Measurements from ENCODE around the gene SCN1A.

Gene SCN1A

DNA sequence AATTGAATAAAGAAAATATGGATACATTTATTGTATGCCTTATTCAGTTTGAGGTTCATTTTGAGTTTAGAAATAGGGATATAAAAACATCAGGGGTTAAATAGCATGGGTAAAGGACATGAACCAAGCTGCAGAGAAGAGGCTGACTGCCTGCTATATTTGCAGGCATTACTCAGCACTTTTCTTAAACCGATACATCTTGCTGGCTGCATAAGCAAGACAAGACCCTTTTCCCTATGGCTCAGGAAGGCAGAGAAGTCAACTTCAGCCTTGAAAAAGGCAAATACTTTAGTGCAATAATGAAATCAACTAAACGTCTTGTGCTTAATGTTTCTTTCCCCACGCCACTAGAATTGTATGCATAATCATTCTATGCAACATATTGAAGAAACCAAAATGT is 36.4 kb downstream of the SCN1A start:
- no peak for DNase-seq (ENCODE audit: low spot score)
- H3K27ac ChIP-seq: no peak overlapping the region
- TF ChIP-seq, protein P1, sequence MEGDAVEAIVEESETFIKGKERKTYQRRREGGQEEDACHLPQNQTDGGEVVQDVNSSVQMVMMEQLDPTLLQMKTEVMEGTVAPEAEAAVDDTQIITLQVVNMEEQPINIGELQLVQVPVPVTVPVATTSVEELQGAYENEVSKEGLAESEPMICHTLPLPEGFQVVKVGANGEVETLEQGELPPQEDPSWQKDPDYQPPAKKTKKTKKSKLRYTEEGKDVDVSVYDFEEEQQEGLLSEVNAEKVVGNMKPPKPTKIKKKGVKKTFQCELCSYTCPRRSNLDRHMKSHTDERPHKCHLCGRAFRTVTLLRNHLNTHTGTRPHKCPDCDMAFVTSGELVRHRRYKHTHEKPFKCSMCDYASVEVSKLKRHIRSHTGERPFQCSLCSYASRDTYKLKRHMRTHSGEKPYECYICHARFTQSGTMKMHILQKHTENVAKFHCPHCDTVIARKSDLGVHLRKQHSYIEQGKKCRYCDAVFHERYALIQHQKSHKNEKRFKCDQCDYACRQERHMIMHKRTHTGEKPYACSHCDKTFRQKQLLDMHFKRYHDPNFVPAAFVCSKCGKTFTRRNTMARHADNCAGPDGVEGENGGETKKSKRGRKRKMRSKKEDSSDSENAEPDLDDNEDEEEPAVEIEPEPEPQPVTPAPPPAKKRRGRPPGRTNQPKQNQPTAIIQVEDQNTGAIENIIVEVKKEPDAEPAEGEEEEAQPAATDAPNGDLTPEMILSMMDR (conservative IDR thresholded peaks at IDR 0.05; ENCODE audit: low read depth): no peak
- CTCF ChIA-PET: no interaction called here
- POLR2A ChIA-PET (ENCODE audit: low non-redundant PET): no interaction called here

DNA sequence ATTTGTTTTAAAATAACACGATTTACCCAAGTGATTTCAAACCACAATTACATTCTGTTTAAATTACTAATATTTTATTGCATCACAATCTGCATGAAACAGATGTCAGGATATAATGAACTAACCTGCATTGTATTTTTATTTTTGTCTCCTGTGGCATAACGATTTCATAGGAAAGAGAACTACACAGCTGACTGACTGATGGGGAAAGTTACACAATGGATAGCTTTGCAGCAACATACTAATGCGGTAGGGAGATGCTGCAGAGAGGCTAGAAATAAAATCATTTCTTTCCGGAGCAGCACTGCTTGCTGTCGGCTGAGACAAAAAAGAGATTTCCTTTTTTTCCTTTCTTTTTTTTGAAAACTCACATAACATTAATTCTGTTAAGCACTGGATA is 36.9 kb downstream of the SCN1A start:
- ChIA-PET POLR2A (ENCODE audit: low non-redundant PET) (no interaction called here), CTCF (no interaction called here)
- no peak overlapping the region for H3K27ac ChIP-seq
- DNase-seq (ENCODE audit: low spot score): no peak
- TF ChIP-seq, protein P1 (conservative IDR thresholded peaks at IDR 0.05; ENCODE audit: low read depth): no peak

DNA sequence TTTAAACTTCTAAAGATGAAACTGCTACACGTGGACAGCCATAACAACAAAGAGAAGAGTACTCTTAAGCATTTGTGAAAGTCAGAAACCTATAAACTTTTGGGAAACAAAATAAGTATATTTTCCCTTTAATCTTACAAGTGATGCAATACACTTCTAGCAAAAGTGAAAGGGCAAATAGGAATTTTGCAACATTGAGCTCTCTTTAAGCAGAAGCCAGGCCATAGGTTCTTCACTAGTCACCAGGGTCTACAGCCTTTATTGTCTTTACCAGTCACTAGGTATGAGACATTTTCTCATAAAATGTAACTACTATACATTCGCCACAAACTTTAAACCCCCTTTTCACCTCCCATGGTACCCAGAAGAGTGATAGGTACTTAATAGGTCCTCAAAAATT is 37.5 kb downstream of the SCN1A start:
- no peak overlapping the region for H3K27ac ChIP-seq
- TF ChIP-seq, protein P1 (conservative IDR thresholded peaks at IDR 0.05; ENCODE audit: low read depth): no peak
- DNase-seq (ENCODE audit: low spot score): no peak
- ChIA-PET POLR2A (ENCODE audit: low non-redundant PET) (no interaction called here), CTCF (interaction anchor here (0.6 kb wide), 1 partner anchor 32 kb away, joined by 4 read pairs; no protein-coding TSS in a partner anchor)

DNA sequence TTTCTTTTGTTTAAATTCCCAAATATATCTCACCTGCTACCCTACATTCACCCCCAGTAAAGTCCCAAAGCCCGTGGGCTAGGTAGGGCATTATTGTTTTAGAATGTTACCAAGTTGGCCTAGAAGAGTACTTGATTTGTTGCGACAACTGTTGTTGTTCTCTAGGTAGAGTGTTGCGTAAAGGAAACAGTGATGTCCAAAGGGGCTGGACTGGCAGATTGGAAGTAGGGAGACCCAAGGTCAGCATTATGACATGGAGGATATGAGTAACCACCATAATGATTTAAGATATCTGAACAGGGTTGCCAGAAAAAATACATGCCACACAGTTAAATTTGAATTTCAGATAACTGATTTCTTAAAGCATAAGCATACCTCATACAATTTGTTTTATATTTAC is 39.2 kb downstream of the SCN1A start:
- ChIA-PET POLR2A (ENCODE audit: low non-redundant PET) (no interaction called here), CTCF (no interaction called here)
- no peak for DNase-seq (ENCODE audit: low spot score)
- TF ChIP-seq, protein P1 (conservative IDR thresholded peaks at IDR 0.05; ENCODE audit: low read depth): no peak
- no peak overlapping the region for H3K27ac ChIP-seq

DNA sequence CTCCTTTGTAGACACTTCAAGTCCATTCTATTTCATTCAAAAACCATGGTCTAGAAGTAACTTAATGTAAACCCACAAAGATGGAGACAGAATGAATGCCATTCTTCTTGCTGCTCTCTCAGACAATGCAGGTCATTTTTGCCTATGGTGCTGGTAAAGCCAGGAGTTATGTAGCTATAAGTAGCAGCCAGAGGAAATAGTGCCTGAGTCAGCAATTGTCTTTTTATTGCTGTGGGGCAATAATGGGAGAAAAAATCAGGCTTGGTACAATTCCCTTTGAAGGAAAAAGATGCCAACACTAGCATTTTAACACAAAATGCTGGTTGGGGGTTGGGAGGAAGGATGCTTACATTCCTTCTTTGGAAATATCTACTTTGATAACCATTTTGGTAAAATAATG is 43.5 kb downstream of the SCN1A start:
- ChIA-PET POLR2A (ENCODE audit: low non-redundant PET) (no interaction called here), CTCF (no interaction called here)
- TF ChIP-seq, protein P1 (conservative IDR thresholded peaks at IDR 0.05; ENCODE audit: low read depth): no peak
- no peak overlapping the region for H3K27ac ChIP-seq
- no peak for DNase-seq (ENCODE audit: low spot score)

DNA sequence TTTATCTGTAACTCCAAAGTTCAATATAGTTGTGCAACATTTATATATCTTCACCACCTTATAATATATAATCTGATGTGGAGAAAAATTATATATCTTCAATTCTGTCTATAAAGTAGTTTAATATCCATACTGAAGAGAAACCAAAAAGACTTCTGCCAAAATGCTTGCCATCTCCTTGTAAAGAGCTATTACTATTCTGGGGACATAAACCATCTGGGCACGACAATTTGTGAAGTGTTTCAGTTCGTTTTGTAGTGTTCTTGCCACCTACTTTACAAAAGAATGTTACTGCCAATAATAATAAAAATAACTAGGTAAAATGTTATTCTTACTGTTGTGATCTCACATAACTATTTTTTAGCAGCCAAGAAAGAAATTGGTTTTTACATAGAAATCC is 45.1 kb downstream of the SCN1A start:
- no peak overlapping the region for H3K27ac ChIP-seq
- POLR2A ChIA-PET (ENCODE audit: low non-redundant PET): no interaction called here
- no peak for DNase-seq (ENCODE audit: low spot score)
- CTCF ChIA-PET: no interaction called here
- TF ChIP-seq, protein P1 (conservative IDR thresholded peaks at IDR 0.05; ENCODE audit: low read depth): no peak

DNA sequence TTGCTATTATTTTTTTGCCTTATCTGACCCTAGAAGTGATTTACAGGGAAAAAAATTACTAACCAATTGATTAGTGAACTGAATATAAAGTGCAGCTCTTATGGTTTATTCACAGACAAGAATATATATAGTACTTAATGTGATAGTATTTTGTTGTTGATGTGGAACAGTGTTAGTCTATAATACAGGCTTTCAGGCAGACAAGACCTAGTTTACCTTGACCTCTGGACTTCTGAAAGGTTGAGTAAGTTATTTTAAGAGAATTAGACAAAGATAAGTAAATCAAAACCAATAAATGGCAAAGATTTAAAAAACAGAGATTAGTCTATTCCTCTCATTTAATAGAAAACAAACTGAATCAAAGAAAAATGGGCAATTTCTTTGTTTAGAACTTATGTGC is 46.0 kb downstream of the SCN1A start:
- POLR2A ChIA-PET (ENCODE audit: low non-redundant PET): no interaction called here
- TF ChIP-seq, protein P1 (conservative IDR thresholded peaks at IDR 0.05; ENCODE audit: low read depth): no peak
- DNase-seq (ENCODE audit: low spot score): no peak
- CTCF ChIA-PET: no interaction called here
- no peak overlapping the region for H3K27ac ChIP-seq
